SK-N-MC (cell line): ENCODE data around the gene CCR6.

Experiments
- EZH2 ChIP-seq: fragments of 200-600 bp; sonication (generic); IDR thresholded peaks from one replicate; pipeline ENCODE4 v1.6.1; 2017; ENCODE audit warnings: antibody characterized with exemption
- FOXP2 ChIP-seq: optimal IDR thresholded peaks from 2 replicates; pipeline ENCODE3; 2011; ENCODE audit warnings: mild to moderate bottlenecking, moderate library complexity; ENCODE audit not compliant: insufficient read depth; ENCODE audit errors: extremely low read length, control extremely low read depth
- POLR2AphosphoS5 ChIP-seq: IDR thresholded peaks from 2 replicates; pipeline ENCODE4 v1.6.1; 2012; ENCODE audit warnings: mild to moderate bottlenecking, low read depth, low read length, borderline replicate concordance

GRCh38 chr6:167116109-167116837, 6.6 kb upstream of the CCR6 start:
- TF ChIP-seq EZH2 (no peak), POLR2AphosphoS5 (no peak), FOXP2 (no peak)
